ENCODE data around the gene GAREM2.

DNA sequence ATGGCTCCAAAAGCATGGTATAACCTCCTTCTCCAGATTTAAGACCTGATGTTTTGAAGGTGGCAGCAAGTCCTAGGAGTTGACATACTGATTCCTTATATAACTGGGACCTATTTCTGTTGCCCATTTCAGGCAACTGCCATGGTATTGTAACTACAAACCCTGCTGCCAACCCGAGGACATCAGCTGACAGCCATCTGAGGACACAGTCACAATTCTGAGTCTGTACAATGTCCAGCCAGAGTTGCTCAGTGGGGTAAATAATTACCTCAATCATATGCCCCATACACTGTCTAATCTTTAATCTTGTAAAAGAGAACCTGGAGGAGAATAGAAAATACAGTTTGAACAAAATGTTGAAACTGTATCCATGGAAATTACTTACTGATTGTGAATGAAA is 8.7 kb upstream of the GAREM2 start:
- TF ChIP-seq, protein P1, sequence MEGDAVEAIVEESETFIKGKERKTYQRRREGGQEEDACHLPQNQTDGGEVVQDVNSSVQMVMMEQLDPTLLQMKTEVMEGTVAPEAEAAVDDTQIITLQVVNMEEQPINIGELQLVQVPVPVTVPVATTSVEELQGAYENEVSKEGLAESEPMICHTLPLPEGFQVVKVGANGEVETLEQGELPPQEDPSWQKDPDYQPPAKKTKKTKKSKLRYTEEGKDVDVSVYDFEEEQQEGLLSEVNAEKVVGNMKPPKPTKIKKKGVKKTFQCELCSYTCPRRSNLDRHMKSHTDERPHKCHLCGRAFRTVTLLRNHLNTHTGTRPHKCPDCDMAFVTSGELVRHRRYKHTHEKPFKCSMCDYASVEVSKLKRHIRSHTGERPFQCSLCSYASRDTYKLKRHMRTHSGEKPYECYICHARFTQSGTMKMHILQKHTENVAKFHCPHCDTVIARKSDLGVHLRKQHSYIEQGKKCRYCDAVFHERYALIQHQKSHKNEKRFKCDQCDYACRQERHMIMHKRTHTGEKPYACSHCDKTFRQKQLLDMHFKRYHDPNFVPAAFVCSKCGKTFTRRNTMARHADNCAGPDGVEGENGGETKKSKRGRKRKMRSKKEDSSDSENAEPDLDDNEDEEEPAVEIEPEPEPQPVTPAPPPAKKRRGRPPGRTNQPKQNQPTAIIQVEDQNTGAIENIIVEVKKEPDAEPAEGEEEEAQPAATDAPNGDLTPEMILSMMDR (conservative IDR thresholded peaks at IDR 0.05 in 1 of 2, IDR thresholded peaks at IDR 0.05 in 1 of 2; ENCODE audit: extremely low read depth in 1 of 2, insufficient read depth in 1 of 2, low read depth in 1 of 2, low read length in 2 of 2), result no peak
- TF ChIP-seq EZH2 (IDR thresholded peaks at IDR 0.05; ENCODE audit: borderline replicate concordance, low read length), result no peak
